Caco-2 (cell line): ENCODE results near the gene KIRREL2. TPM values are rescaled to one million over a fixed set of nuclear protein-coding genes. Genes with fewer than 3 reads are reported as not detected.

Experiments used
- BruUV-seq: library from RNA; stranded (reverse); fragments of 400-500 nt; replicated peaks from 2 replicates; lab custom pipeline; 2021; lab: Mats Ljungman, UMichigan
- CTCF ChIA-PET: fragments of 300-600 bp; sonication (Branson Sonifier 250); formaldehyde crosslinking; loops from one replicate; lab custom pipeline; 2022; ENCODE audit warnings: antibody characterized with exemption; lab: Charles Lee
- POLR2A ChIA-PET: fragments of 300-600 bp; sonication (Branson Sonifier 250); formaldehyde crosslinking; loops from one replicate; lab custom pipeline; 2022; ENCODE audit warnings: antibody characterized with exemption; lab: Charles Lee
- DNase-seq, 2 experiments: peaks; one replicate each; pipeline versions ENCODE4 v3.0.0 to v3.0.0-alpha.2; 2020 to 2022
- H3K27me3 ChIP-seq: replicated peaks from 2 replicates; pipeline ENCODE4 v1.6.0; 2011; ENCODE audit warnings: low read length; ENCODE audit not compliant: control insufficient read depth, insufficient read depth
- H3K36me3 ChIP-seq: 2 replicates; pipeline ENCODE4 v1.5.1; 2011; ENCODE audit warnings: low read length; ENCODE audit not compliant: control insufficient read depth, insufficient read depth
- H3K4me1 ChIP-seq: fragments of 250-450 bp; sonication (Bioruptor Pico); 2 replicates; pipeline ENCODE4 v1.5.1; 2020; ENCODE audit warnings: mild to moderate bottlenecking
- H3K4me3 ChIP-seq: 2 replicates; pipeline ENCODE4 v1.5.1; 2011; ENCODE audit warnings: low read depth, mild to moderate bottlenecking, control low read depth, low read length
- H3K9me3 ChIP-seq: fragments of 250-450 bp; sonication (Bioruptor Pico); 2 replicates; pipeline ENCODE4 v1.5.1; 2020; ENCODE audit warnings: mild to moderate bottlenecking, moderate library complexity
- H3K27ac Mint-ChIP-seq: one replicate; pipeline ENCODE4 v1.8.0; 2022; ENCODE audit warnings: mixed read lengths; ENCODE audit not compliant: unreplicated experiment
- H3K27me3 Mint-ChIP-seq: one replicate; pipeline ENCODE4 v1.8.0; 2022; ENCODE audit warnings: mixed read lengths; ENCODE audit not compliant: insufficient read depth, unreplicated experiment
- H3K36me3 Mint-ChIP-seq: one replicate; pipeline ENCODE4 v1.8.0; 2022; ENCODE audit warnings: mild to moderate bottlenecking, mixed read lengths; ENCODE audit not compliant: insufficient read depth, unreplicated experiment
- H3K4me1 Mint-ChIP-seq: one replicate; pipeline ENCODE4 v1.8.0; 2022; ENCODE audit warnings: low read depth, mixed read lengths; ENCODE audit not compliant: unreplicated experiment
- H3K4me3 Mint-ChIP-seq: one replicate; pipeline ENCODE4 v1.8.0; 2022; ENCODE audit warnings: mild to moderate bottlenecking, moderate library complexity, mixed read lengths; ENCODE audit not compliant: unreplicated experiment
- H3K9me3 Mint-ChIP-seq: one replicate; pipeline ENCODE4 v1.8.0; 2022; ENCODE audit warnings: mixed read lengths; ENCODE audit not compliant: unreplicated experiment
- intact Hi-C: fragments of 100-400 bp; cut with micrococcal nuclease; formaldehyde crosslinking; loops from one replicate; pipeline ENCODE4 v1.10.0; 2022; ENCODE audit not compliant: unreplicated experiment
- total RNA-seq: library from RNA; stranded (reverse); gene quantifications from 2 replicates; pipeline ENCODE4 v1.2.3, GENCODE V29; 2022
- TF ChIP-seq, protein P1 (sequence below), 2 experiments: fragments of 200-600 bp in 1 of 2; IDR thresholded peaks; 1 replicate in 1 of 2; 2 replicates in 1 of 2; pipeline versions ENCODE4 v1.5.1 to v1.8.0; 2011 to 2022; ENCODE audit warnings: antibody characterized with exemption in 1 of 2, control low read depth in 1 of 2, inconsistent platforms in 1 of 2, low read depth in 1 of 2, low read length in 1 of 2, mild to moderate bottlenecking in 1 of 2, moderate library complexity in 1 of 2; ENCODE audit not compliant: insufficient read depth in 1 of 2, severe bottlenecking in 1 of 2, unreplicated experiment in 1 of 2

Gene KIRREL2
- total RNA-seq, 1 experiment from 2014 or later: 0.14 TPM

DNA sequence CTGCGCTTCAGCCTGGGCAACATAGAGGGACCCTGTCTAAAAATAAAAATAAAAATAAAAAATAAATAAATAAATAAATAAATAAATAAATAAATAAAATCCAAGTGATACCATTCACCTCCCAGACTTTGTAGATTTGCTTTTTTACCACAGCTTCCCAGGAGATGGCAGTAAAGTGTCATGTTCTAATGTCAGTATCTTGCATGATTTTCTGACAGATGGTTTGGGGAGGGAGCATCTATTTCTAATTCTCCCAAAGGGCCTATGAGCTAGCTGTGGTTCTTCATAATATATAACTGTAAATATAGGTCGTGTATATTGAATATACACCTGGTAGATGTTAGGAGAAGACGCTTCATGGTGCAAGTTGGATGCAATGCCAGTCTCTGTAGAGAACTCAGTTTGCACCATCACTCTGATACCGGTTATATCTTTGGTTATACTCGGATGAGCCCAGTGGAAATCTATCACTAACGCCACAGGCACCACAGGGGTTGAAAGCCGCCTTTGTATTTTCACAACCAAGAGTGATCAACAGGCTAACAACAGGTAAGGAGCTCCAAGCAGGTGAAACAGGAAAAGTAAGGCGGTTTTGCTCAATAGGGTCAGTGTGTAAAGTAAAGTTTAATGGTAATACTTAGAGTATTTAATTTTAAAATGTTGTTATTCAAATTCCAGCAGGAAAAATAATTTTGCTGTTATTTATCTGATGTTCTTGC lies 25.6 kb downstream of the KIRREL2 start:
- Histone ChIP-seq H3K9me3 (no peaks in the 10 kb centered on the region), H3K27me3 (0 out of 2 replicates have a peak, but pooled peaks cover 1% of the 10 kb centered on the region), H3K36me3 (no peaks in the 10 kb centered on the region), H3K4me3 (no peak overlapping the region), H3K4me1 (no peaks in the 10 kb centered on the region)
- no TSS peak for BruUV-seq
- intact Hi-C loops: loop anchor here (1.0 kb wide), 1 partner anchor 49 kb away; no protein-coding TSS in a partner anchor
- H3K27me3 Mint-ChIP-seq: peaks cover 13% of the 10 kb centered on the region
- peaks cover 10% of the 10 kb centered on the region for H3K4me1 Mint-ChIP-seq
- TF ChIP-seq, protein P1, sequence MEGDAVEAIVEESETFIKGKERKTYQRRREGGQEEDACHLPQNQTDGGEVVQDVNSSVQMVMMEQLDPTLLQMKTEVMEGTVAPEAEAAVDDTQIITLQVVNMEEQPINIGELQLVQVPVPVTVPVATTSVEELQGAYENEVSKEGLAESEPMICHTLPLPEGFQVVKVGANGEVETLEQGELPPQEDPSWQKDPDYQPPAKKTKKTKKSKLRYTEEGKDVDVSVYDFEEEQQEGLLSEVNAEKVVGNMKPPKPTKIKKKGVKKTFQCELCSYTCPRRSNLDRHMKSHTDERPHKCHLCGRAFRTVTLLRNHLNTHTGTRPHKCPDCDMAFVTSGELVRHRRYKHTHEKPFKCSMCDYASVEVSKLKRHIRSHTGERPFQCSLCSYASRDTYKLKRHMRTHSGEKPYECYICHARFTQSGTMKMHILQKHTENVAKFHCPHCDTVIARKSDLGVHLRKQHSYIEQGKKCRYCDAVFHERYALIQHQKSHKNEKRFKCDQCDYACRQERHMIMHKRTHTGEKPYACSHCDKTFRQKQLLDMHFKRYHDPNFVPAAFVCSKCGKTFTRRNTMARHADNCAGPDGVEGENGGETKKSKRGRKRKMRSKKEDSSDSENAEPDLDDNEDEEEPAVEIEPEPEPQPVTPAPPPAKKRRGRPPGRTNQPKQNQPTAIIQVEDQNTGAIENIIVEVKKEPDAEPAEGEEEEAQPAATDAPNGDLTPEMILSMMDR (IDR thresholded peaks at IDR 0.05; ENCODE audit: insufficient read depth in 1 of 2, low read depth in 1 of 2, low read length in 1 of 2, severe bottlenecking in 1 of 2, unreplicated experiment in 1 of 2): peak; percentile 46 to 55
- no peak overlapping the region for H3K27ac Mint-ChIP-seq
- POLR2A ChIA-PET: no interaction called here
- H3K36me3 Mint-ChIP-seq: peaks cover 15% of the 10 kb centered on the region
- H3K9me3 Mint-ChIP-seq: no peaks in the 10 kb centered on the region
- CTCF ChIA-PET: interaction anchor here (0.6 to 1.7 kb wide), 4 partner anchors 49 to 160 kb away, joined by 3 to 11 read pairs (median 4); no protein-coding TSS in a partner anchor
- no peak overlapping the region for H3K4me3 Mint-ChIP-seq
- DNase-seq: peak in 1 of 2 experiments; percentile 74

DNA sequence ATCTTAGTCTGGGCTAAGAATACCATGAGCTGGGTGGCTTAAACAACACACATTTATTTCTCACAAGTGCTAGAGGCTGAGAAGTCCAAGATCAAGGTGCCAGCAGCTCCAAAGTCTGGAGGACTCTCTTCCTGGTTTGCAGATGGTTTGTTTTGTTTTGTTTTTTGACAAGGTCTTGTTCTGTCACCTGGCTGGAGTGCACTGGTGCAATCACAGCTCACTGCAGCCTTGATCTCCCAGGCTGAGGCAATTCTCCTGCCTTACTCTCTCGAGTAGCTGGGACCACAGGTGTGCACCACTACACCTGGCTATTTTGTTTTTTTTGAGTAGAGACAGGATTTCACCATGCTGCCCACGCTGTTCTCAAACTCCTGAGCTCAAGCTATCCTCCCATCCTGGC lies 27.2 kb downstream of the KIRREL2 start:
- Mint-ChIP-seq H3K36me3 (peaks cover 27% of the 10 kb centered on the region), H3K27ac (no peak overlapping the region), H3K9me3 (no peaks in the 10 kb centered on the region), H3K4me3 (no peak overlapping the region), H3K27me3 (peaks cover 3% of the 10 kb centered on the region), H3K4me1 (peaks cover 10% of the 10 kb centered on the region)
- Histone ChIP-seq H3K27me3 (no peaks in the 10 kb centered on the region), H3K4me1 (no peaks in the 10 kb centered on the region), H3K9me3 (no peaks in the 10 kb centered on the region), H3K36me3 (no peaks in the 10 kb centered on the region), H3K4me3 (no peak overlapping the region)
- intact Hi-C loops: no loop called here
- POLR2A ChIA-PET: interaction anchor here (0.6 kb wide), 1 partner anchor 229 kb away, joined by 3 read pairs; no protein-coding TSS in a partner anchor
- DNase-seq: no peak
- CTCF ChIA-PET: interaction anchor here (1.4 kb wide), 1 partner anchor 47 kb away, joined by 6 read pairs; no protein-coding TSS in a partner anchor
- BruUV-seq: no TSS peak
- TF ChIP-seq, protein P1 (IDR thresholded peaks at IDR 0.05; ENCODE audit: insufficient read depth in 1 of 2, low read depth in 1 of 2, low read length in 1 of 2, severe bottlenecking in 1 of 2, unreplicated experiment in 1 of 2): no peak

DNA sequence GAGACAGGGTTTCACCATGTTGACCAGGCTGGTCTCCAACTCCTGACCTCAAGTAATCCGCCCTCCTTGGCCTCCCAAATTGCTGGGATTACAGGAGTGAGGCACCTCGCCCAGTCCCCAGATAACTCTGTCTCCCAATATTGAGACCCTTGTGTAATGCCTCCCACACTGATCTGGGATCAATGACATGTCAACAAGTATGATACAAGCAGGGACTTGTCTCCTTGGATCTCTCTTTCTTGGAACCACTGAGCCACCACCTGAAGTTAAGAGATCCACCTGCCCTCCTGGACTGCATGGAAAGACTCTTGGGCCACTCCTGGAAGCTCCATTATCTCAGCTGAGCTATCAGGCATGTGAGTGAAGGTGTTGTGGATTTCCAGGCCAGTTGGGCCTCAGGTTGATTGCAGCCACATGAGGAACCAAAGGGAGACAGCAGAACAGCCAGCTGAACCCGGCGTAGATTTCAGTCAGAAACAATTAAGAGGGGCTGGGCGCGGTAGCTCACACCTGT lies 28.6 kb downstream of the KIRREL2 start:
- intact Hi-C loops: no loop called here
- Histone ChIP-seq H3K36me3 (no peaks in the 10 kb centered on the region), H3K4me1 (no peaks in the 10 kb centered on the region), H3K4me3 (no peak overlapping the region), H3K9me3 (no peaks in the 10 kb centered on the region), H3K27me3 (no peaks in the 10 kb centered on the region)
- Mint-ChIP-seq H3K36me3 (peaks cover 19% of the 10 kb centered on the region), H3K4me1 (peaks cover under 1% of the 10 kb centered on the region), H3K27ac (no peak overlapping the region), H3K4me3 (no peak overlapping the region), H3K9me3 (no peaks in the 10 kb centered on the region), H3K27me3 (no peaks in the 10 kb centered on the region)
- ChIA-PET POLR2A (no interaction called here), CTCF (no interaction called here)
- TF ChIP-seq, protein P1 (IDR thresholded peaks at IDR 0.05; ENCODE audit: insufficient read depth in 1 of 2, low read depth in 1 of 2, low read length in 1 of 2, severe bottlenecking in 1 of 2, unreplicated experiment in 1 of 2): no peak
- no TSS peak for BruUV-seq
- DNase-seq: no peak
